ENCODE data around the gene CDH12. TPM values are rescaled to one million over a fixed set of nuclear protein-coding genes. Genes with fewer than 3 reads are reported as not detected.

CDH12 gene
- total and polyA plus RNA-seq, 10 of the 15 experiments (the other 5 are each of a cell fraction or from before 2014, with no cell fraction given): 0.03 to 0.16 TPM; not detected in 8

GRCh38 chr5:22614486-22615094 lies 238.6 kb downstream of the CDH12 start (continued):
- no peak for TF ChIP-seq ZBTB40 (IDR thresholded peaks at IDR 0.05; ENCODE audit: borderline replicate concordance)
- TF ChIP-seq ETV6 (conservative IDR thresholded peaks at IDR 0.05 in 1 of 2, IDR thresholded peaks at IDR 0.05 in 1 of 2; ENCODE audit: borderline replicate concordance in 1 of 2, low read depth in 1 of 2): no peak
- TF ChIP-seq NBN (IDR thresholded peaks at IDR 0.05): no peak
- no peak for TF ChIP-seq ZNF622 (IDR thresholded peaks at IDR 0.05)
- no peak for TF ChIP-seq ZNF217 (IDR thresholded peaks at IDR 0.05)
- no peak for TF ChIP-seq EZH2 (IDR thresholded peaks at IDR 0.05; ENCODE audit: borderline replicate concordance, control insufficient read depth, low read depth, low read length)

GRCh38 chr5:22612928-22613327 lies 240.2 kb downstream of the CDH12 start:
- H3K9ac ChIP-seq (ENCODE audit: control insufficient read depth, insufficient read depth, low read length): no peak overlapping the region
- no peak overlapping the region for H3K27ac ChIP-seq (ENCODE audit: control insufficient read depth, insufficient read depth)
- BruUV-seq (replicated peaks): no TSS peak
- SMC1A ChIA-PET (ENCODE audit: uncharacterized antibody, unreplicated experiment): no interaction called here
- RAD21 ChIA-PET (ENCODE audit: unreplicated experiment): no interaction called here
- no peak overlapping the region for H3K4me2 ChIP-seq (ENCODE audit: control insufficient read depth, insufficient read depth)
- intact Hi-C loops (cut with micrococcal nuclease; ENCODE audit: unreplicated experiment): no loop called here
- H2AFZ ChIP-seq (ENCODE audit: control insufficient read depth, low read depth, low read length): no peak overlapping the region
- no peak for ATAC-seq
- H3K9me3 ChIP-seq (replicated peaks; ENCODE audit: control insufficient read depth, insufficient read depth, low read length): no peaks in the 10 kb centered on the region
- no peak overlapping the region for H3K4me3 ChIP-seq
- H3K4me1 ChIP-seq (ENCODE audit: control insufficient read depth, insufficient read depth, low read length): no peaks in the 10 kb centered on the region
- TF ChIP-seq MEF2A (IDR thresholded peaks at IDR 0.05; ENCODE audit: insufficient read depth, low read depth, low read length) (no peak), MYB (IDR thresholded peaks at IDR 0.05; ENCODE audit: borderline replicate concordance, low read depth, low read length) (no peak), SREBF2 (IDR thresholded peaks at IDR 0.05; ENCODE audit: low read length) (no peak), ZNF217 (IDR thresholded peaks at IDR 0.05) (no peak)
- CTCF ChIA-PET: no interaction called here
- H3K36me3 ChIP-seq (ENCODE audit: control insufficient read depth in 2 of 2, insufficient read depth in 2 of 2, low read length in 1 of 2): no peaks in the 10 kb centered on the region
- H3K27me3 ChIP-seq (replicated peaks in 1 of 2; ENCODE audit: control insufficient read depth in 2 of 2, insufficient read depth in 2 of 2, low read length in 1 of 2): no peaks in the 10 kb centered on the region
- FAIRE-seq: no peak
- DNase-seq (ENCODE audit: low read depth, low spot score): no peak
- POLR2A ChIA-PET: no interaction called here
- 100% methylated on average over 1 of the region's 1 CpG for WGBS (ENCODE audit: insufficient coverage, insufficient replicate concordance, low lambda C conversion rate, missing lambda C conversion rate)
- in situ Hi-C loops (cut with MboI): no loop called here
- no peaks in the 10 kb centered on the region for H3K79me2 ChIP-seq (ENCODE audit: control insufficient read depth, insufficient read depth, low read length)
- no peaks in the 10 kb centered on the region for H4K20me1 ChIP-seq (ENCODE audit: control insufficient read depth, insufficient read depth)

Measured in GM12878 (cell line).